ENCODE data around the gene TNRC6C.

TNRC6C gene

DNA sequence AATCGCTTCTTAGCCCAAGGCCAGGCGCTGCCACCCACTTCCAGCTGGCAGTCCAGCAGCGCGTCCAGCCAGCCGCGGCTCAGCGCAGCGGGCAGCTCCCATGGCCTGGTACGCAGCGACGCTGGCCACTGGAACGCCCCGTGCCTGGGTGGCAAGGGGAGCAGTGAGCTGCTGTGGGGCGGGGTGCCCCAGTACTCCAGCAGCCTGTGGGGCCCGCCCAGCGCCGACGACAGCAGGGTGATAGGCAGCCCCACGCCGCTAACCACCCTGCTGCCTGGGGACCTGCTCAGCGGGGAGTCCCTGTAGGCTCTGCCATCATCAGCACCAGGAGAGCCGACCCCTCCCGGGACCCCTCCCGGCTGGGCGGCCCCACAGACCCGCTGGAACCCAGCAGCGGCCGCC, 146.0 kb downstream of the TNRC6C start:
- TF ChIP-seq CTCF (IDR thresholded peaks at IDR 0.05; ENCODE audit: borderline replicate concordance, insufficient read depth, low read depth, low read length): no peak

DNA sequence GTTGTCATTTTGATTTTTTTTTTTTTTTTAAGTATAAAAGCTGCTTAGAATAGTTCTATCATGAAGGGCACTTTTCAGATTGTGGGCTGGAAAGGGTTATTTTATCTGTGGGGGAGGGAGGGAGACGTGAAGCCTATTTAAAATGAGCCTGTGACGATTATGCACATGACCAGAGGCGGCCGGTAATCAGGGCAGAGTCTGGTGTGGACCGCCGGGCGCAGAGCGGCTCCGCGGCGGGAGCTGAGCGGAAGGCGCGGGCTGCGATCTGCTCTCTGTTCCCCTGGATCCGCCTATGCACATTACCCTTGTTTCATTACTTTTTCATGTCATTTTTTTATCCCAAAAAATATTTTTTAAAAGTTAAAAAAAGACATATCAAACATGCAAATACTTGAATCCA, 146.6 kb downstream of the TNRC6C start:
- no peak overlapping the region for H3K4me3 ChIP-seq (ENCODE audit: low read depth, low read length)
- TF ChIP-seq CTCF (IDR thresholded peaks at IDR 0.05; ENCODE audit: borderline replicate concordance, insufficient read depth, low read depth, low read length): no peak

More for the DNA sequence above, 146.0 kb downstream of the TNRC6C start:
- no peak overlapping the region for H3K4me3 ChIP-seq (ENCODE audit: low read depth, low read length)

GRCh38 chr17:78105551-78105950, 147.0 kb downstream of the TNRC6C start:
- TF ChIP-seq CTCF (IDR thresholded peaks at IDR 0.05; ENCODE audit: borderline replicate concordance, insufficient read depth, low read depth, low read length): no peak
- no peak overlapping the region for H3K4me3 ChIP-seq (ENCODE audit: low read depth, low read length)

GRCh38 chr17:78106211-78106610, 147.7 kb downstream of the TNRC6C start:
- no peak overlapping the region for H3K4me3 ChIP-seq (ENCODE audit: low read depth, low read length)
- TF ChIP-seq CTCF (IDR thresholded peaks at IDR 0.05; ENCODE audit: borderline replicate concordance, insufficient read depth, low read depth, low read length): no peak

DNA sequence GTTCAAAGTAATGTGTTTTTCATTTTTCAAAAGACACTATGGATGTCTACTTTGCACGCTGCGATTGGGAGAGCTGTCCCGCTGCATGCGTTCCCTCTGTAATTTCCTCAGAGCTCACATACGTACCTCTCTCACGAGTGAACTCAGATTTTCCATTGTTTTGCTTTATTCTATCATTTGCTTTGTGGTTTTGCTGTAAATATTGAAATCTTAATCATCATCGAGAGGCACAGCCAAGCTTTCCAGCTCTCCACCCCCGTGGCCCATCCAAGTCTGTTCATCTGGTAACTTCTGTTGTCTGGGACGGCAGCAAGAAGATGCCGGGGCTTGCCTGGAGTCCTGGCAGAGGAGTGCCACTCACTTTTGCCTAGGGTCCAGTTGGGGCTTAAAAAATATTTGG, 149.0 kb downstream of the TNRC6C start:
- H3K4me3 ChIP-seq (ENCODE audit: low read depth, low read length): no peak overlapping the region
- no peak for TF ChIP-seq CTCF (IDR thresholded peaks at IDR 0.05; ENCODE audit: borderline replicate concordance, insufficient read depth, low read depth, low read length)

DNA sequence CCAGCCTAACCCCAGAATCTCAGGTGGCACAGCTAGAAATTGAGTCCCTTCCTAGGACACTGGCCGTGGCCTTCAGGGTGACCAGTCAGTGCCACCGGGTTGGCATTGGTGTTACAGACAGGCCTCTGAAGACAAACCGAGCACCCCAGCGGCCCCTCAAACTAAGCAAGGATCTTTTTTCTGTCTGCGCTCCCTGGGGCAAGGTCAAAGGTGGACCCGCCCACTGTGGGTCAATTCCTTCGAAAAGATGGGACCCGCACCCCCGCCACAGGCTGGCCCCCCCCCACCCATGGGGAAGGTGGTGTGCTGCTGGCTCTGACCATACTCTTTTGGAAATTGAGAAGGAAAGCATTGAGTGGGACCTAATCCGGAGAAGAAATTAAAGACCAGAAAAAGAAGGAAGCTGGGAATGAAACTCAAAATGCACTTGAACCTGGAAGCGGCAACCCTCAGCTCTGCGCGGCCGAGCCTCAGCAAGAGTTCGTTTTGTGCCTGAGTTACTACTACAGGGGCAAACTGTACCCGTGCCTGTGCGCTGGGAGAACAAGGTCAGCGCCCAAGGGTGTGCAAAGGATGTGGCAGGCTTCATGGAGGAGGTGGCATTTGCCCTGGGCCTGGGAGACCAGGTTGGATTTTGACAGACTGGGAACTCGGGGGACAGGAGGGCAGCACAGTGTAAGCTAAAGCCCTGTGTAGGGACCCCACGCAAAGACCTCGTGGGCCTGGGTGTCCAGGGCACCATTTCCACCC, 149.6 kb downstream of the TNRC6C start:
- H3K4me3 ChIP-seq (ENCODE audit: low read depth, low read length): no peak overlapping the region
- no peak for TF ChIP-seq CTCF (IDR thresholded peaks at IDR 0.05; ENCODE audit: borderline replicate concordance, insufficient read depth, low read depth, low read length)

GRCh38 chr17:78108726-78109488, 150.4 kb downstream of the TNRC6C start:
- H3K4me3 ChIP-seq (ENCODE audit: low read depth, low read length): no peak overlapping the region
- no peak for TF ChIP-seq CTCF (IDR thresholded peaks at IDR 0.05; ENCODE audit: borderline replicate concordance, insufficient read depth, low read depth, low read length)

All from GM12875 (cell line).